NCI-H1105 treated with DMSO at 0.1 percent for 48 hours (cell line): ENCODE measurements around the gene PLEKHG4.
A peak's percentile ranks its signal among the peaks of the same experiment; 100 is the strongest.

ENCODE experiments used
- DNase-seq: peaks from one replicate; lab custom pipeline; 2025; lab: John Stamatoyannopoulos, UW

PLEKHG4 gene

DNA sequence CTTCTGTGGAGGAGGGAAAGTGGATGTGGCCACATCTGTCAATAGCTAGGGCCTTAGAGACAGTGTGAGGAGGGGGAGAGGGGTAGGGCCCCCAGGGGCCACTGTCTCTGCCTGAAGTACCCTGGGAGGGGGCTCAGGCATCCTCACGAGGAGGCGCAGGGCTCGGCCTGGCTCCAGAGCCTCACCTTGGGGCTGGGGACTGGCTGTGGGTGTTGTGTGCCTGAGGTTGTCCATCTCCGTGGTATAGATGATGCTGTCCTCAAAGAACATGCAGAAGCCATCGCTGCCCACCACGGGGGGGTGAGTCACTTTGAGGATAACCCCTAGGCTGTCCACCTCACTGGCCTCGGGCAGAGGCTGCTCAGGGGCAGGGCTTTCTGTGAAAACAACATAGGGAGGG is 12.1 kb downstream of the PLEKHG4 start:
- no peak for DNase-seq

DNA sequence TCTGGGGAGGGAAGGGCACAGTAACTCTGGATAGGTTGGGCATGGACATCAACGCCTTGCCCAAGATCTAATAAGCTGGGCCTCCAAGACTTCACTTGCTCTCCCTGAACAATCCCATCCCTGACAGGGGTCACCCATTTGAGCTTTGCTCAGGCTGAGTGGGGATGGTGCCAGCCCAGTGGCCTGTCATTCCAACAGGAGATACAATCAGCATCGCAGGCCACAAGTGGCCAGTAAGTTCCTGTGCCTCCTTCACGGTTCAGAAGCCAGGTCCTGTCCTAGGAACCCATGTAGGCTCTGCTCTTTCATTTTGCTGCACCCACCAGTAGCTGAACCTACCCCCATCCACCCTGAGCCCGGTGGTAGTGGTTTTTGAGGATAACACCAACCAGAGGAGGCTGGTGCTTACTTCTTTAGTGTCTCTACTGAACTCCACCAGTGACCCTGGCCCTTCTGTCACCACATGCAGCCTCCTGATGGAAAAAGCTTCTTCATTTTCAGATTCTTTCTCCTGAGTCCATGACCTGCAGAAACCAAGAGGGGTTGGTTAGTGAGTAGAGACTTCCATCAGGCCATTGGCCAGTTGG is 14.9 kb downstream of the PLEKHG4 start:
- no peak for DNase-seq

DNA sequence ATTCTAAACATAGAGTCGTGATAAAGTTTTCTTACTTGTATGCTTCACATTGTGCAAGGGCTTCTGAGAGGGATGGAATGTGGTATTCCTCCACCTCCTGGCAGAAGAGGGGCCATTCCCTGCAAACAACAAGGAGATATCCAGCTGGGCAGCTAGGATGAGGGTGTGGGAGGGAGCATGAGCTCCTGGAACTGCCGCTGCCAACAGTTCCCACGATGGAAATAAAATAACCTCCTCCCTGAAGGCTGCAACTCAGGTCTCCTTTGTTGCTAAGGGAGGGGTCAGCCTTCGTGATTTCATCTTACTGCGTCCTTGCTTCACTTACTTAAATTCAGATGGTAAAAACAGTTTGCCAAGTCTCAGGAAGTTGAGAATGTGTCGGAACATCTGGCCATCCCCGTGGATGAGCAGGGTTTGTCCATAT is 15.6 kb downstream of the PLEKHG4 start:
- no peak for DNase-seq

DNA sequence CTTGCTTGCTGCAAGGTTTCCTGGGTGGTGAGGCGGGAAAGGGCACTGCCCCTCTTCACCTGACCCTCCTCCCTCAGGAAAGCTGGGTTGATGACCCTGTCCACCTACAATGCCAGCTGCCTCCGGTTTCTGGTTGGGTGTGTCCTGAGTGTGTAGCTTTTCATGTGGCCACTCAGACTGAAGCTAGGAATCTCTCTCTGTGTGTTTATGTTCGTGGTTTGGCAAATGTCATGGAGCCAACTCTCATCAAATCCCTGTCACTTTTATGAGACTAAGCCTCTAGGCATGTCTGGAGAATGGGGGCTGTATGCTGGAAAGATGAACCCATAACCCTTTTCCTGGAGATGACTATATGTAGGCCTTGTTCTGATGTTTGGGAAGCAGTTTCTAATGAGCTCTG is 17.1 kb downstream of the PLEKHG4 start:
- DNase-seq = no peak

DNA sequence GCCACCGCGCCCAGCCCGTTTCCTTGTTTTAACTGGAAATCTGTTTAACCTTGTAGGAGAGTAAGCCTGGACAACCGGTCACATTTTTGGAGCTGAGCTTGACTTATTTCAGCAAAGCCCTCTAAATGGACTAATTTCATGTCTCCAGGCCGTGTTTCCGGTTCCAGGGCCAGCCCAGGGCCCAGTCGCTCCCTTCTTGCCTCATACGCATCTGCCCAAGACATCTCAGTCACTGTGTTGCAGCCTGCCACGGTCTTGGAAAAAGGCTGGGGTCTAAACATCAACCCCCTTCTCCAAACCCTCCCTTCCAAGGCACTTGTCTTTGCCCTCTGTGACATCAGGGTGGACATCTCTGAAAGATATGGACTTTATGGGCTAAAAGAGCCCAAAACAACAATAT is 18.9 kb downstream of the PLEKHG4 start:
- DNase-seq = no peak

DNA sequence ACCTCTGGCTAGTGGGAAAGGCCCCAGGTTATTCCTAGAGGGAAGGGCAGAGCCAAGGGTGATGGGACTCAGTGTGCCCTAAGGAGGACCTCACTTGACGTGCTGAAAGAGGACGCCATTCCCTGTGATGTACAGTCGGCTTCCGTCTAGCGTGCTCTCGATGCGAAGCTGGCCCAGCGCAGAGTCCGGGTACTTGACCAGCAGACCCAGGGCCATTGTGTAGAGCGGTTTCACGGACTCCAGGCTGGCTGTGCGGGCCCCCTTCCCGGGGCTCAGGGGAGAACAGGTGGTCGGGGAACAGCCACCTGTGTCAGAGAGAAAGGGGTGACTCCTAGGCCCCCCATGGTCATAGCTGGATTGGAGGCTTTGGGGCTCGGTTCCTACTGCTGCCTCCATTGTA is 19.9 kb downstream of the PLEKHG4 start:
- DNase-seq = no peak

DNA sequence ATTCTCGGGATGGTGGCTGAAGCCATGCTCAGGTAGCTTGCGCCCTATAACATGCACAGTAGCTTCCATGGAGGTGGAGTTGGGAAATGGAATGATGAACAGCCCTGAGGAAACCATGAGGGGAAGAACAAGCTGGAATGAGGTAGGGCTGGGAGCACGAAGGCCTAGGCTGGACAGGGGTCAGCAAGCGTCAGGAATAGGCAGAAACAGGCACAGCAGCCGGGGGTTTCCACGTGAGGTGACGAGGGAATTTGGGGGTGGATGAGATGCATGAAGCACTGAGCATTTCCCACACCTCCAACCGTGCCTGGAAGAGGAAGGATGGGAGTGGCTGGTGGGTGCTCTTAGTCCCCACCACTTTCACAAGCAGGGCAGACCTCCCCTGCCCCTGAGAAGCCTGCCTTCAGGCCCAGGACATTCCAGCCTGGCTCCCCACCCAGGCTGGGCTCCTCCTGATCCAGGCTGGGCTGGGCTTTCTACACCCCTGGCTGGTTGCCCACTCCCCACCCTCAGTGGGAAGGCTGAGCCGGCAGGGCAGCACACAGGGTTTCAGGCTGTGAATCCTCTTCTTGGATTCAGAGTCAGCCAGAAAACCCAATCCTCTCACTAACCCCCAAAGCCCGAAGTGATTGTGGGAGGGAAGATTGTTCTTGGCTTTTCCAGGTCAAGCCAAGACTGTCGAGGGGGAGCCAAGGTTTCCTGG is 21.9 kb downstream of the PLEKHG4 start:
- DNase-seq = no peak

DNA sequence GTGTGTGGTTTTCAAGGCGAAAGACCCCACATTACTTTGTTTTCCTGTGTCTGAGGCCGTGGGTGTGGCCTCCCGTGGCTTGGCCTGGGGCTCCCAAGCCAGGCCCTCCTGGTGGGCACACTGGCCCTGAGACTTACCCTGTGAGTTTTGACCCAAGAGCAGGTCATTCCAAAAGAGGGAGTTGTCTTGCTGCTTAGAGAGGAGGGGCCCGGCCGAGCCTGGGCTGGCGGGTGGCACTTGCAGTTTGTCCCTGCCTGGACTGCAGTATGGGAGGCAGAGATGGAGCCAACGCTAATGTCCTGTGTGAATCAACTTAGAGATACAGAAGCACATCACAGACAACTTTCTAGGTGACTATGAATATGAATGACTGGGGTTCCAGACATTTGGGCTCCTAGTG is 22.7 kb downstream of the PLEKHG4 start:
- DNase-seq = no peak

DNA sequence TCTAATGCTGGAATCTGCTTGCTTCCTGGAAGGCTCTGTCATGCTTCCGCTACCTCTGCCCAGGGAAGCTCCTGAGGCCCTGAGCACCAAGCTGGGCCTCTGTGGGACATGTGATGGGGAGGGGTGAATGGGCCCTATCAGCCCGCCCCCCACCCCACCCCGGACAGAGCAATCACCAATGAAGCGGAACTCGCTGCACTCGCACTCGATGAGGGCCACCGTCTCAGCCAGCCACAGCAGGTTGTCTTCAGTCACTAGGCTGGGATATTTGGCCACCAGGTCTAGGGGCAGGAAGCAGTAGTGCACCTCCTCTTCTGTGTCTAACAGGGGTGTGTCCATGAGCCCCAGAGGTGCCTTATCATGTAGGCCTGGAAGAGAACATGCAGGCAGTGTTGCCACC is 23.6 kb downstream of the PLEKHG4 start:
- DNase-seq = no peak

DNA sequence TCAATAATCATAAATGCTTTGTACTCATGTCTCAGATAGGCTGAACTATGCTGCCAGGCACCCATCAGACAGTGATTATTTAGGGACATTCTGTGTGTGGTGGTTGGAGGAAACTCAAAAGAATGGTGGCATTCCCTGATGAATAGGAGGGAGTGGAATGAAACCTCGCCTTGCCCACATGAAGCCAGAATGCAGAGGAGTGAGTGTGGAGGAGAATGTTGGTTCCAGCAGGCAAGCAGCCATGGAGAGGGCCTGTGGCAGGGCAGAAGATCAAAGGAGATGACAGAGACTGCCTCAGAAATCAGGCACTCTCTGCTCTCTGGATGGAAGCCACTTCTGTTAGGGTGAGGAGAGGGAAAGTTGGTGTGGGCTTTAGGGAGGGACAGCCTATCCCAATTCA is 24.7 kb downstream of the PLEKHG4 start:
- DNase-seq = no peak

DNA sequence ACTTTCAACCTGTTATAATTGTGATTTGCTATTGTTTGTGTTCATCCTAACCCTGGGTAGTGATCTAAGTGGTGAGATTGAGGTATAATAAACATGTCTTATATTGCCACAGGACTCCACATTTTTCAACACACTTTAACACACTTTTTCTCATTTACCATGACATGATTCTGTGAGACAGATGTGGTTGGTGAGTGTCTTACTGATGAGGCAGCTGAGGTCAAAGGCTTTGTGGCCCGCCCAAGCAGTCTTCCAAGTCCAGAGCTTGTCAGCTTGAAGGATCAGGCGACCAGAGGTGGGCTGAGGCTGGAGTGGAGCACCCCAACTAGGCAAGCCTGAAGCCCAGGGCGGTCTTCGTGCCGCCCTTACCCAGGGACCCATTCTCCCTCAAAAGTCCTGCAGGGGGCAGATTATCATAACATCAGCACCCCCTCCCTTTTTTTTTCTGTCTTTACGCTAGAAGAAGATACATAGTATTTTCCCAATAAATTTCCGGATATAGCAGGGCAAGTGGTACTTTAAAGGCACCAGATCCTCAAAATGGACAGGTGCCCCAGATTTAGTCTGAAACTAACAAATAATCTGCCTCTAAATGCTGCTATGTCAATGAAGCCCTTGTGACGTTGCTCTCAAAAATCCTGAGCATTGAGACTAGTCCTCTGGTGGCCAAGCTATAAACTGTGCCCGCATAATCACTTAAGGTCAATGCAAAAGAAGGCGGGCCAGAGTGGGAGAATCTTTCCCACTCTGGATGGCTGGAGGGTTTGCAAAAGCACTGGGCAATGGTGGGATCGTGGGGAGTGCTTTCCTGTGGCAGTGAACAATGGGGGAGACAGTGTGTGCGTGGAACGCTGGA is 26.1 kb downstream of the PLEKHG4 start:
- DNase-seq = no peak

DNA sequence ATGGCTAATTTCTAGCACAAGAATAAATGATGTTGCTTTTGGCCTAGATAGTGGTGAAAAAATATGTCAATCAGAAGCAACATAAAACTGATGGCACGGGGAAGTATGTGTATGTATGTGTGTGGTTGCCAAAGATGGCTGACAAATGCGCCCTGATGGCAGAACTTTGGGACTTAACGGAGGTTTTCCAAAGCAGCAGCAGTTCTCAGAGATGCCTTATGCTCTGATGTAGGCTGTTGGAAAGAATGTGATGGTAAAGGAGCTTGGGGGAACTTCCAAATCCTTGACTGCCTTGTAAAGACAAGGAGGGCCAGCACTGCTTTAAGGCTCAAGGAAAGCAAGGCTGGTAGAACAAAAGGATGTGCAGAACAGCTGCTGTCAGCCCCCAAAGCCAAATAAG is 31.2 kb downstream of the PLEKHG4 start:
- DNase-seq = no peak

DNA sequence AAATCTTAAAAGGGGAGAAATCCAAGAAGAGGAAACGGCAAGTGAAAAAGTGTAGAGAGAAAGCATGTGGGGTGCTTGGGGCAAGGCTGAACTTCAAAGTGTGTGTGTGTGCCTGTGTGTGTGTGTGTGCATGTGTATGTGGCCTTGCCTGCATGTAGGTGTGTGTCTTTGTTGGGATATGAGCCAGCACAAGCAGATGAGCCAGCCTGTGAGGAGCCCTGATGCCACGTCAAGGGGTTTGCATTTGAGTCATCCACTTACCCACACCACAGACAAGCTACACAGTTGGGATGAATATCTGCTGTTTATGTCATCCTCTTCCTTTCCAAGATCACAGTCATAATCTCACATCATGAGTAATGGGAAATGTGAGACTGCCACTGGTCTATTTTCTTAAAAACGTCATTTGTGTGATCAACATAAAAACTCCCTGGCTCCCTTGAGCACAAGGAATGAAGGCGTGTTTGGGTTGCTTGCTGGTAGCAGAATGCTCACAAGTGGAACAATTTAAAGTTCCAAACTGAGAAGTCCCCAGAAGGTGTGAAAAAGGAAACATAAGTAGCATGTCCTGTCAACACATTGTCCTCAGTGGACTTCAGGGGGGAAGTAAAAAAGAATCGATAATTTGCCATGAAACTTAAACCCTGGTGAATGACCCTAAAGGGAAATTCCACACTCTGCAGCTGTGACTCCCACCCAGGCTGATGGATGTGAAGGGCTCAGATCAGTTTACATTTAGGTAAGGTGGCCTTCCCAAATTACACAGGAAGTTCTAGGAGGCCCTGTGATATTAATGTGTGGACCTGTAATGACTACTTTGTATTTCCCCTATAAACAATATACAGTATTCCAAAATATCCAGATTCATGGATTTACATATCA is 32.5 kb downstream of the PLEKHG4 start:
- no peak for DNase-seq

DNA sequence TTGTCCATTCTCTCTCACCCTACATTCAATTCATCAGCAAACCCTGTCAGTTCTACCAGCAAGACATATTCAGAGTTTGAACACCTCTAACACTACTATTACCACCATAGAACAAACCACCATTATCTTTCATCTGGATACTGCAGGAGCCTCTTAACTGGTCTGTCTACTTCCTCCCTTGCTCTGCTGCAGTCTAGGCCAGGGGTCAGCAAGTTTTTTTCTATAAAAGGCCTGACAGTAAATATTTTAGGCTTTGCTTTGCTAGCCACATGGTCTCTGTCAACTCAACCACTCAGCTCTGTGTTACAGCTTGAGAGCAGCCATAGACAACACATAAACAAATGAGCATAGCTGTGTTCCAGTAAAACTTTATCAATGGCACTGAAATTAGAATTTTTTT is 33.4 kb downstream of the PLEKHG4 start:
- no peak for DNase-seq

DNA sequence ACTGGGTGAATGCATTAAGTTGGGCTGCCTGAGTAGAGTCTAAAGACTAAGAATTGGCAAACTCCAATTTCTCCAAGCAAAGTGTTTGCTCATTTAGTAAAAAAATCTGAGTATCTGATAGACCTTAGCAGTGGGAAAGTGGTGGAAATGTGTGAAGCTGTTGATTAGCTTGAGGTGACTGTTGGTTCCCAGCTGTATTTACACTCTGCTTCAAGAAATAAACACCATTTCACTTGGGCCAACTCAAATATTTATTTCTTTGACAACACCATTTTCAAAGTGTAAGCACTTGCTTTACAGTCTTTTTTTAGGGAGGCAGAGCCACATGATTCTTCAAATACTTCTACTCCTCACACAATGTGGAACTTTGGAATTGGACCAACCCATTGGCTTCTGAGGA is 38.5 kb downstream of the PLEKHG4 start:
- DNase-seq = no peak

DNA sequence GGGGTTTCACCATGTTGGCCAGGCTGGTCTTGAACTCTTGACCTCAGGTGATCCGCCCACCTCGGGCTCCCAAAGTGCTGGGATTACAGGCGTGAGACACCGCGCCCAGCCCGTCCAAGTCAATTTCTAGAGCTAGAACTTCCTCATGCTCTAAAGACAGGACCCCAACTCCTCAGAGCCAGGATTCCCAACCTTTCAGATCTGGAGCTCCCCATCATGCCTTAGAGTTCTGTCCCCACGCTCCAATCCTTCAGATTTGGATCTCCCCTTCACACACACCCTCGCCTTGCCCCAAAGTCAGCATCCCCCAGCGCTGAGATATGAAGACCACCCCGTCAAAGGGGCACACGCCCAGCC is 46.8 kb downstream of the PLEKHG4 start:
- DNase-seq = no peak

DNA sequence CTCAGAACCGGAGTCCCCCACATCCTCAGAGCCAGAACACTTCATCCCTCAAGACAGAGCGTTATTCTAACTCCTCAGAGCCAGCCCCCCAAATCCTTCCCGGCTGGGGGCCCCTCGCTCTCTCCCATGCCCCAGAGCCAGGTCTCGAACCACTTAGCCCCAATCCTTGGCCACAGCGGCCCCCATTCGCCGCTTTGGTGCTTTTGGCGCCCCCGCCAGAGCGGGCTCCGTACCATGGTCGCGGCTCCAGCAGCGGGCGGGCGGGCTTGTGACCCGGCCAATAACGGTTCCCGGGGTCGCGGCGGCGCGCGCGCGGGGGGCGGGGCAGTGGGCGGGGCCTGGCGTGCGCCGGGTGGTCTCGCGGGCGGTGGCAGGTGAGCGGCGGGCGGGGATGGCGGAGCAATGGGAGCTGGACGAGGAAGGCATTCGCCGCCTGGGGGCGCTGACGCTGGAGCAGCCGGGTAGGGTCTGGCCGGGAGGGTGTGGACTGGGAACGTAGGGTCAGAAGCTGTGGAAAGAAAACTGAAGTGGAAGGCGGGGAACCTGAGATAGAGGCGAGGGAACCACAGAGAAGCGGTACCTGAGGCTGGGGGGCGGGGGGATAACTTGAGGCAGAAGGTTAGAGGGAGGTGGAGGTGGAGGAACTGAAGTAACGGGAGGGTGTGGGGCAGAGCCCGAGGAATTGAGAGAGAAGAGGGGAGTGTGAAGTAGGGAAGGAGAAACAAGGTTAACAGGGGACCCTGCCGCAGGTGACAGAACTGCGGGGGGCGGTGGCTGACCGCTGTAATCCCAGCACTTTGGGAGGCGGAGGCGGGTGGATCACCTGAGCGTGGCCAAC is 47.4 kb downstream of the PLEKHG4 start, which contains the start of the genes KCTD19 and LRRC36:
Gene KCTD19, minus strand, starts transcription at position 270 of the 838 bp plus-strand sequence. Its CDS starts 34 bp downstream, at position 236.
Gene LRRC36, plus strand, starts transcription at position 344 of the 838 bp plus-strand sequence. Its CDS starts 48 bp downstream, at position 392.
- peak; percentile 62 for DNase-seq

DNA sequence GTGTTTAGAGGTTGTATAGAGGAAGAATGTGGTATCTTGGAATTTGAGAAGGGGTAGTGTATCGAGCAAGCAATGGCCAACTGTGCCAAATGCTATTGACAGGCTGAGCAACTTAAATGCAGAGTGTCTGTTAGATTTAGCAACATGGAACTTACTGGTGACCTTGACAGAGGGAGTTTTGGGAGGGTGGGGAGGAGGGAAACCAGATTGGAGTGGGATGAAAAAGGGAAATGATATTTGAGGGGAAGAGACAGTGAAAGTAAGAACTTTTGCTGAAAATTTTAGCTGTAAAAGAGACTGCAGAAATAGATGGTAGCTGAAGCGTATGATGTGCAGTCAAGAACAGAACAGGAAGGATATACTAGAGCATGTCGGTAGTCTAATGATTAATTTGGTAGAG is 48.4 kb downstream of the PLEKHG4 start:
- no peak for DNase-seq

DNA sequence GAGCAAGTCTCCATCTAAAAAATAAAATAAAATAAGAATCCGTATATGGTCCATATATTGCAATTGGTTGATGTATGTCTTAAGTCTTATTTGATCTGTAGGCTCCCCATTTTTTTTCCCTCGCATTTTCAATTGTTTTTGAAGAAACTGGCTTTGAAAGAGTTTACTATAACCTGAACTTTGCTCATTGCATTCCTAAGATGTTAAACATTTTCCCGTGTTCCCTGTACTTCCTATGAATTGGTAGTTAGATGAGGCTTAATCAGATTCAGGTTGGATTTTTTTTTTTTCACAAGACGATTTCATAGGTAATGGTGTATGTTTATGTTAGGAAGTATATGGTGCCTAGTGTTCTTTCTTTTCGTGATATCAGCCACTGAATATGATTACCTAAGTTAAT is 50.6 kb downstream of the PLEKHG4 start:
- DNase-seq = no peak

DNA sequence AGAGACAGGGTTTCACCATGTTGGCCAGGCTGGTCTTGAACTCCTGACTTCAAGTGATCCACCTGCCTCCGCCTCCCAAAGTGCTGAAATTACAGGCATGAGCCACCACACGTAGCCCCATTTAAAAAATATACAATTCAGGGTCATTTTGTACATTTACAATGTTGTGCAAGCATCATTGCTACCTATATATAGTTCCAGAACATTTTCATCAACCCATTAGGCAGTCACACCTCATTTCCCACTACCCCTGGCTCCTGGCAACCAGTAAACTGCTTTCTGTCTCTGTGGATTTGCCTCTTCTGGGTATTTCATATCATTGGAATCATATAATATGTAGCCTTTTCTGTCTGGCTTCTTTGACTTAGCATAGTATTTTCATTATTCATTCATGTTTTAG is 54.0 kb downstream of the PLEKHG4 start:
- no peak for DNase-seq

DNA sequence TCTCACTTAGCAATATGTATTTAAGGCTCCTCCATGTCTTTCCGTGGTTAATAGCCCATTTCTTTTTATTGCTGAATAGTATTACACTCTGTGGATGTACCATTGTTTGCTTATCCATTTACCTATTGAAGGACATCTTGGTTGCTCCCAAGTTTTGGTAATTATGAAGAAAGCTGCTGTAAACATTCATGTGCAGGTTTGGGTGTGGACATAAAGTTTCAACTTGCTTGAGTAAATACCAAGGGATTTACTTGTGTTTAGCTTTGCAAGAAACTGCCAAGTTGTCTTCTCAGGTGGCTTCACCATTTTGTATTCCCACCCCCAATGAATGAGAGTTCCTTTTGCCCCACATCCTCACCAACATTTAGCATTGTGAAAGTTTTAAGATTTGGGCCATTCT is 56.8 kb downstream of the PLEKHG4 start:
- no peak for DNase-seq
